GM18505 (cell line): Measurements from ENCODE around the gene PIK3AP1.

Source experiments
- ATAC-seq: cut with Tn5 transposase; IDR thresholded peaks from one replicate; pipeline ENCODE4 v1.9.1; 2021; ENCODE audit not compliant: unreplicated experiment
- POLR2A ChIP-seq: IDR thresholded peaks from 4 replicates; pipeline ENCODE4 v1.6.1; 2011; ENCODE audit warnings: borderline replicate concordance; ENCODE audit not compliant: insufficient read depth, insufficient read length; ENCODE audit errors: extremely low read depth

Gene PIK3AP1

GRCh38 chr10:96696845-96697425, 23.4 kb downstream of the PIK3AP1 start:
- ATAC-seq: no peak
- no peak for TF ChIP-seq POLR2A

GRCh38 chr10:96695975-96696634, 24.2 kb downstream of the PIK3AP1 start:
- no peak for ATAC-seq
- no peak for TF ChIP-seq POLR2A

GRCh38 chr10:96695366-96695765, 24.9 kb downstream of the PIK3AP1 start:
- ATAC-seq: no peak
- no peak for TF ChIP-seq POLR2A

DNA sequence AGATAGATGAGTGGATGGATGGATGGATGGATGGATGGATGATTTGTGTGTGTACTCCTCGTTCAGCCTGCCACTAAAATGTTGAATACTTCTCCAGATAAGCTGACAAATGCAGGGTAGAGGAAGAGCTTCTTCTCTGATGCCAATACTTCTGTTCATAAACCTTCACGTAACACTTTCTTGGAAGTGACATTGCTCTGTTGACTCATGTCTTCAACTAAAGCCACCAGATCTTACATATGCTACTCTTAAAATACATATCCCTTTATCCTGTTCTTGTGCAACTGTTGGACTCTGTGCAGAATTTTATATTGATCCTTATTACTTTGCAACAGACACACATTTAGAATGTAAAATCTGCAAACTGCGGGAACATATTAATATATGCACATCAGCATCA, 26.9 kb downstream of the PIK3AP1 start:
- ATAC-seq: no peak
- no peak for TF ChIP-seq POLR2A

DNA sequence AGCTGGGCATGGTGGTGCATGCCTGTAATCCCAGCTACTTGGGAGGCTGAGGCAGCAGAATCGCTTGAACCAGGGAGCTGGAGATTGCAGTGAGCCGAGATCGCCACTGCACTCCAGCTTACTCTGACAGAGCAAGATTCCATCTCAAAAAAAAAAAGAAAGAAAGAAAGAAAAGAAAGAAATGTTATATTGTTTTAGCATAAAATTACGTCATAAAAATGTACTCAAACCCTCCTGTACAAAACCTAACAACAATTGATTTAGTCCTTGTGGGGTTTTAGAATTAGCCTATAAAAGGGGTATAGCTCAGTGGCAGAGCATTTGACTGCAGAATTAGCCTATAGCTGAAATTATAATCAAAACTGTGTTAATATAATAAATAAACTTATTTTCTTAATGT, 27.9 kb downstream of the PIK3AP1 start:
- TF ChIP-seq POLR2A: no peak
- ATAC-seq: no peak

GRCh38 chr10:96691761-96692160, 28.6 kb downstream of the PIK3AP1 start:
- TF ChIP-seq POLR2A: no peak
- no peak for ATAC-seq

GRCh38 chr10:96690755-96691730, 29.3 kb downstream of the PIK3AP1 start:
- no peak for ATAC-seq
- TF ChIP-seq POLR2A: no peak

GRCh38 chr10:96688789-96689188, 31.5 kb downstream of the PIK3AP1 start:
- TF ChIP-seq POLR2A: no peak
- ATAC-seq: no peak

- no peak for TF ChIP-seq POLR2A
- ATAC-seq: no peak
These were observed 32.8 kb downstream of the PIK3AP1 start for GRCh38 chr10:96687317-96688012.

- TF ChIP-seq POLR2A: no peak
- ATAC-seq: no peak
These were observed 33.8 kb downstream of the PIK3AP1 start for GRCh38 chr10:96686514-96686913.

DNA sequence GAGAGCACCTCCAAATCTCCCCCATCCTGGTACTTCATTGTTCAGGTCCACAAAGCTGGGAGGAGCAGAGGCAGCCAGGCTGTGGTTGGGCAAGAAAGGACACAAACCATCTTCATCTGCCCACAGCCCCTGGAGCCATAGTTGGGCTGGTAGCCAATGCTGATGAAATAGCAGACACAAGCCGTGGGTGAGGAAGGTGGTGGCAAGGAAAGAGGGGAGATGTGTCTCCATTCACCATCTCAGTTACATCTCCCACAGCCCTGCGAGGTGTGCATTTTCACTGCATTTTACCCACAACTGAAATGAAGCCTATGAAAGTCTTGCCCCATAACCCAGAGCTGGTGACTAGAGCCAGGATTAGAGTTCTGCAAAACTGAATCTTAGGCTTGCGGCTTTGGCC, 35.0 kb downstream of the PIK3AP1 start:
- no peak for TF ChIP-seq POLR2A
- ATAC-seq: no peak

DNA sequence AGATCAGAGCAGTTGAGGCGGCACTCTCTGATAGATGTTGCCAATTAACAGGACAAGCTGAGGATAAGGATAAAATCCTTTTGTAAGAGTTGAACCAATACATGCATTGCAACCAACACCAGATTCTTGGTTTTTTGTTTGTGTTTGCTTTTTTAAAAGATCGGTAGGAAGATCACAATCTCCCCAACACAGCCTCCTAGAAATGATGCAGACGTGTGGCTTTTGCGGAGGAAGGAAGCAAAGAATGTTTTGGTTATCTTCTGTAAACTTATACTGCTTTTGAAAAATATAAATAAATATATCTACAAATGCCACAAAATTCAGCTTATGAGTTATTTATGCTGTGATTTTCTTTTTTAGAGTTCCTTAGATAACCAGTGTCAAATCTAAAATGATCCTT, 35.5 kb downstream of the PIK3AP1 start:
- ATAC-seq: no peak
- no peak for TF ChIP-seq POLR2A

DNA sequence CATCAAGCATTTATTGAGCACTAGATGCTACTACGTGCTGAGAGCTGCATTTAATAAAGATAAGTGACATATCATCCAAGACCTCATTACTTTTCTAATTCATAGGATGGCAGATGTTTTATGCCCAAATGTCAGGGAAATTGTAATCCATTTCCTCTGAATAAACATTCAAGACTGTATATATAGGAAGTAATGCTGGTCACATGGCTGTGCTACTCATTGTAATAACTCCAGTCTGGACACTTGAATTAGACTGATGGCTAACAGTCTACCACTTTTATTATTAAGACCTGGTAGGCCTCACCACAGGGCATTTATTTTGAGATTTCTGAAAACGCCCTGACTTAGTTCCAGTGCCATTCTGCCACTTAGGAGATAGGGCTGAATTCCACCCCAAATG, 36.6 kb downstream of the PIK3AP1 start:
- no peak for TF ChIP-seq POLR2A
- ATAC-seq: no peak
